ENCODE measurements around the gene NEBL. TPM values are rescaled to one million over a fixed set of nuclear protein-coding genes. Genes with fewer than 3 reads are reported as not detected.

NEBL gene
- total RNA-seq, 1 experiment from 2014 or later = 32.3 TPM

DNA sequence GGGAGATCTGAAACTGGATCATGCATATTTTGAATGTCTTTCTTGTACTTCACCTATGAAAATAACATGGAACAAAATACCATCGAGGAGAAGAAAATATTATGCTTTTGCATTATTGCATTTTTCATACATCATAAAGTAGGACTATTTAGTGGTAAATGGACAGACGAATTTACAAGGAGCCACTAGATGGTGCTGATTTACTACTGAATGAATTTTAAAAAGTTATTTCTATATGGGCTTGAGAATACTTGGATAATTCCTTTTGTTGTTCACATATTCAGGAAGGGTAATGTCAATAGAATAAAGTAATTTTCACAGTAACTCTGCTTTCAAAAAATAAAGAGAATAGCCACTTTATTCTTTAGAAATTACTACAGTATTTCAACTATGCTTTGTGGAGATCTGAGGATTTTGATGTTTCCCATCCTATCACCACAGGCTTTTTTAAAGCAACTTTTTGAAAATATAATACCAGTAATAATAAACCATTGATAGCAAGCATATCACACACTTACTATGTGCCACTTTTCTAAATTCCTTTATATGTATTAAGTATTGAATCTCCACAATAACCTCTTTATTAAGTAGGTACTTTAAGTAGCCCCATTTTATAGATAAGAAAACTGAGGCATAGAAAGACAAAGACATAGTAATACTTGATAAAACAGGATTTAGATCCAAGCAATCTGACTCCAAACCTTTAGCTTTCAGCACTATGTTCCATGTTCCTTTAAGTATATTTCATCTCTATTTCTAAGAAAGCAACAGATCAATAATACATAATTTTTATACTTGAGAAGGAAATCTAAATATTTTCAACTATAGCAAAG lies 38.6 kb downstream of the NEBL start:
- ChIA-PET CTCF (no interaction called here), POLR2A (no interaction called here)
- 0 out of 2 replicates have a peak, but pooled peaks have one; percentile 58 for ATAC-seq
- intact Hi-C loops (cut with micrococcal nuclease; ENCODE audit: unreplicated experiment) = loop anchor here (2.0 to 10.0 kb wide), 2 partner anchors 306 to 412 kb away; no protein-coding TSS in a partner anchor
- H3K27me3 ChIP-seq (ENCODE audit: control insufficient read depth, insufficient read depth, low read length) = no peaks in the 10 kb centered on the region
- no peaks in the 10 kb centered on the region for H3K36me3 ChIP-seq (ENCODE audit: control insufficient read depth, insufficient read depth, low read length)
- BruUV-seq (replicated peaks) = TSS peak; percentile 14
- H3K4me1 ChIP-seq (ENCODE audit: control insufficient read depth, insufficient read depth, low read length) = no peaks in the 10 kb centered on the region
- H3K4me3 ChIP-seq (ENCODE audit: low read depth in 2 of 2, low read length in 2 of 2) = no peak overlapping the region
- in situ Hi-C loops (cut with HindIII; ENCODE audit: low pct_unique_long_range_greater_than_20kb, low sequenced_read_pairs) = no loop called here
- no peak overlapping the region for H3K27ac ChIP-seq (ENCODE audit: low read length)
- no peaks in the 10 kb centered on the region for H3K9me3 ChIP-seq (ENCODE audit: control insufficient read depth, insufficient read depth, low read depth, low read length)
- DNase-seq (ENCODE audit: low read depth, low spot score) = peak; percentile 7
- TF ChIP-seq REST (IDR thresholded peaks at IDR 0.05; ENCODE audit: insufficient read depth in 1 of 2, low read depth in 2 of 2, low read length in 1 of 2) = no peak
- TF ChIP-seq CTCF (IDR thresholded peaks at IDR 0.05) = peak; percentile 45; the same call in 1 of the 2 replicates
- no peak for TF ChIP-seq POLR2AphosphoS5 (IDR thresholded peaks at IDR 0.05; ENCODE audit: low read depth, low read length)
- no peak for TF ChIP-seq SIN3A (IDR thresholded peaks at IDR 0.05; ENCODE audit: borderline replicate concordance, insufficient read depth, low read depth, low read length)
- no peak for TF ChIP-seq TCF7L2 (IDR thresholded peaks at IDR 0.05; ENCODE audit: low read depth, low read length)

GRCh38 chr10:20856484-20856883 lies 40.6 kb downstream of the NEBL start:
- CTCF ChIA-PET = no interaction called here

More at GRCh38 chr10:20856484-20856883, 40.6 kb downstream of the NEBL start:
- ATAC-seq (no peak), DNase-seq (ENCODE audit: low read depth, low spot score) (no peak)
- in situ Hi-C loops (cut with HindIII; ENCODE audit: low pct_unique_long_range_greater_than_20kb, low sequenced_read_pairs) = no loop called here
- no peak overlapping the region for H3K4me3 ChIP-seq (ENCODE audit: low read depth in 2 of 2, low read length in 2 of 2)
- BruUV-seq (replicated peaks) = no TSS peak
- no peak overlapping the region for H3K27ac ChIP-seq (ENCODE audit: low read length)
- H3K4me1 ChIP-seq (ENCODE audit: control insufficient read depth, insufficient read depth, low read length) = no peaks in the 10 kb centered on the region
- TF ChIP-seq CTCF (IDR thresholded peaks at IDR 0.05) (no peak), TCF7L2 (IDR thresholded peaks at IDR 0.05; ENCODE audit: low read depth, low read length) (no peak), SIN3A (IDR thresholded peaks at IDR 0.05; ENCODE audit: borderline replicate concordance, insufficient read depth, low read depth, low read length) (no peak)
- H3K27me3 ChIP-seq (ENCODE audit: control insufficient read depth, insufficient read depth, low read length) = no peaks in the 10 kb centered on the region
- H3K36me3 ChIP-seq (ENCODE audit: control insufficient read depth, insufficient read depth, low read length) = no peaks in the 10 kb centered on the region
- intact Hi-C loops (cut with micrococcal nuclease; ENCODE audit: unreplicated experiment) = loop anchor here (10.0 kb wide), 1 partner anchor 308 kb away; no protein-coding TSS in a partner anchor
- POLR2A ChIA-PET = no interaction called here
- H3K9me3 ChIP-seq (ENCODE audit: control insufficient read depth, insufficient read depth, low read depth, low read length) = no peaks in the 10 kb centered on the region

Measured in Panc1 (cell line).